HUES64 (cell line): ENCODE results near the gene PEPD.

ENCODE experiments used
- H3K27ac ChIP-seq: 2 replicates; pipeline ENCODE4 v1.7.0; 2013; ENCODE audit warnings: low read depth, low read length, inconsistent platforms
- H3K27me3 ChIP-seq: 2 replicates; pipeline ENCODE4 v1.6.1; 2013; ENCODE audit warnings: mild to moderate bottlenecking, low read length; ENCODE audit not compliant: insufficient read depth
- H3K36me3 ChIP-seq: 2 replicates; pipeline ENCODE4 v1.6.1; 2013; ENCODE audit warnings: mild to moderate bottlenecking, low read length; ENCODE audit not compliant: insufficient read depth
- H3K4me1 ChIP-seq: 2 replicates; pipeline ENCODE4 v1.6.1; 2013; ENCODE audit warnings: mild to moderate bottlenecking, low read length, moderate library complexity; ENCODE audit not compliant: insufficient read depth
- H3K4me3 ChIP-seq: 2 replicates; pipeline ENCODE4 v1.5.1; 2013; ENCODE audit warnings: mild to moderate bottlenecking, low read length, moderate library complexity
- H3K9ac ChIP-seq: 2 replicates; pipeline ENCODE4 v1.6.1; 2013; ENCODE audit warnings: mild to moderate bottlenecking, low read depth, low read length
- H3K9me3 ChIP-seq: 2 replicates; pipeline ENCODE4 v1.6.1; 2013; ENCODE audit warnings: low read depth, low read length; ENCODE audit not compliant: insufficient read depth
- WGBS: fragments of 150-250, 120-280 bp; methylation state at CpG from one replicate; pipeline ENCODE4 v1.1.7; 2013; ENCODE audit warnings: missing lambda C conversion rate; 5-methylcytosine and 5-hydroxymethylcytosine counted together

The PEPD gene

GRCh38 chr19:33472226-33472625 lies 49.4 kb downstream of the PEPD start:
- H3K4me3 ChIP-seq: no peak overlapping the region
- H3K9ac ChIP-seq: no peak overlapping the region
- H3K9me3 ChIP-seq: no peaks in the 10 kb centered on the region
- peaks cover 8% of the 10 kb centered on the region; the same call in 1 of the 2 replicates for H3K36me3 ChIP-seq
- H3K27ac ChIP-seq: no peak overlapping the region
- no peaks in the 10 kb centered on the region for H3K4me1 ChIP-seq
- 96% methylated on average over 4 of the region's 4 CpGs for WGBS
- no peaks in the 10 kb centered on the region for H3K27me3 ChIP-seq

GRCh38 chr19:33471111-33471996 lies 50.2 kb downstream of the PEPD start:
- Histone ChIP-seq H3K4me3 (no peak overlapping the region), H3K9me3 (no peaks in the 10 kb centered on the region), H3K27ac (no peak overlapping the region), H3K27me3 (no peaks in the 10 kb centered on the region), H3K9ac (no peak overlapping the region), H3K4me1 (no peaks in the 10 kb centered on the region), H3K36me3 (0 out of 2 replicates have a peak, but pooled peaks cover 6% of the 10 kb centered on the region)
- WGBS: 90% methylated on average over 13 of the region's 13 CpGs

DNA sequence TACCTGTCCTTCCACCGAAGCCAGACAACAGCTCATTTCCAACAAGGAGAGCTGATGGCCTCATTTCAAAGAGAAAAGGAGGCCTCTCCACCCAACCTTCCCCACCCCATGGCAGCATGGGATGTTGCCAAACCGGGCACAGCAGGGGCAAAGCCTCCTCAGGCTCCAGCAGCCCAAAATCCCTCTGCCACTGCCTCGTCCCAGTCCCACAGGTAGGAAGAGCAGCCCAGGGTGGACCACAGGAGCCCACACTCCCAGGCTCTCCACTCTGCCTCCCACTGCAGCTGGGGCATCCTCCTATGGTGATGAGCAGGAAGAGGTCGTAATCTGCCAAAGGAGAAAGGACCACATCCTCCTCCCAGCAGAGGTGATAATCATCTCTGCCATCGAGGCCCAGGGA lies 50.9 kb downstream of the PEPD start:
- no peak overlapping the region for H3K9ac ChIP-seq
- H3K27ac ChIP-seq: no peak overlapping the region
- no peaks in the 10 kb centered on the region for H3K9me3 ChIP-seq
- no peaks in the 10 kb centered on the region for H3K27me3 ChIP-seq
- no peak overlapping the region for H3K4me3 ChIP-seq
- no peaks in the 10 kb centered on the region for H3K4me1 ChIP-seq
- 93% methylated on average over 5 of the region's 5 CpGs for WGBS
- H3K36me3 ChIP-seq: 0 out of 2 replicates have a peak, but pooled peaks cover 6% of the 10 kb centered on the region

GRCh38 chr19:33470040-33470330 lies 51.6 kb downstream of the PEPD start:
- H3K27ac ChIP-seq: no peak overlapping the region
- no peak overlapping the region for H3K4me3 ChIP-seq
- H3K4me1 ChIP-seq: no peaks in the 10 kb centered on the region
- H3K9me3 ChIP-seq: no peaks in the 10 kb centered on the region
- H3K36me3 ChIP-seq: 0 out of 2 replicates have a peak, but pooled peaks cover 6% of the 10 kb centered on the region
- H3K9ac ChIP-seq: no peak overlapping the region
- WGBS: 94% methylated on average over 7 of the region's 7 CpGs
- H3K27me3 ChIP-seq: no peaks in the 10 kb centered on the region

DNA sequence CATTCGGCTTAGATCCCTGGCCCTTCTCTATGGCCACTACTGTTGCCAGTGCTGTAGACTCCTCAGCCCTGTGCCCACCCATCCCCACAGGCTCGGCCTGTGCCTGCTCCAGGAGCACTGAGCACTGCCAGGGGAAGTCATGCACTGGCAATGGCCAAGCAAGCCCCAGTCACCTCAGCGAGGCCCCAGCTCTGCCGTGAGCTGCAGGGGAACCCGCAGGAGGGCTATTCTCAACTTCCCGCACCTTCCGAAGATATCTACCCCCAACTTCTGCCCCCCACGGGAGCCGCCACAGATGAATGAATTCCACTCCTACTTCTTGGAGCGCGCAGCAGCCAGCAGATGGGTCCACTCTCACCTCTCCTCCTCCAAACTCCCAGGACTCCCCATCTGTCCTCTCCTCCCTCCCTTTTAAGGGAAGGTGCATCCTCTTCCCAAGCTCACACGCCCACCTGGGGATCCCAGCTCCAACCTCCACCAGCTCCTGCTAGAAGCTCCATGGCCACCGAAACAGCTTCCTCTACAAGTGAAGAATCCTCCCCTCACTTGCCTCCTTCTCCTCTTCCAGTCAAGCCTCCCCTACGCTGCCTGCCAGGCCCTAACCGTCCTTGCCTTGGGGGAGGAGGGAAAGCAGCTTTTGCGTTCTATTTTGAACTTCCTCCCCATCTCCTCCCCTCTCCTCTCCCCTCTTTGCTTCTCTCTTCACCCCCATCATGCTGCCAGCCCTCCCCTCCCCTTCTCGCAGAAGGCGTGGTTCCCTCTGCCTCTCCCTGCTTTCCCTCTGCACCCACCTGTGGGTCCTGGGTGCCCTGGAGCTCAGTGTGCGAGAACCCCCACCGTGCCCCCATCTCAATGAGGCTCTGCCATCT lies 52.2 kb downstream of the PEPD start:
- H3K4me3 ChIP-seq: no peak overlapping the region
- 92% methylated on average over 20 of the region's 20 CpGs for WGBS
- no peak overlapping the region for H3K9ac ChIP-seq
- H3K27ac ChIP-seq: no peak overlapping the region
- H3K4me1 ChIP-seq: no peaks in the 10 kb centered on the region
- H3K27me3 ChIP-seq: no peaks in the 10 kb centered on the region
- no peaks in the 10 kb centered on the region for H3K9me3 ChIP-seq
- H3K36me3 ChIP-seq: 0 out of 2 replicates have a peak, but pooled peaks cover 3% of the 10 kb centered on the region

- Histone ChIP-seq H3K9ac (no peak overlapping the region), H3K4me1 (no peaks in the 10 kb centered on the region), H3K27ac (no peak overlapping the region), H3K27me3 (no peaks in the 10 kb centered on the region), H3K4me3 (no peak overlapping the region), H3K9me3 (no peaks in the 10 kb centered on the region), H3K36me3 (no peaks in the 10 kb centered on the region)
- 93% methylated on average over 31 of the region's 31 CpGs for WGBS
These were observed 53.0 kb downstream of the PEPD start for GRCh38 chr19:33468361-33469170.

DNA sequence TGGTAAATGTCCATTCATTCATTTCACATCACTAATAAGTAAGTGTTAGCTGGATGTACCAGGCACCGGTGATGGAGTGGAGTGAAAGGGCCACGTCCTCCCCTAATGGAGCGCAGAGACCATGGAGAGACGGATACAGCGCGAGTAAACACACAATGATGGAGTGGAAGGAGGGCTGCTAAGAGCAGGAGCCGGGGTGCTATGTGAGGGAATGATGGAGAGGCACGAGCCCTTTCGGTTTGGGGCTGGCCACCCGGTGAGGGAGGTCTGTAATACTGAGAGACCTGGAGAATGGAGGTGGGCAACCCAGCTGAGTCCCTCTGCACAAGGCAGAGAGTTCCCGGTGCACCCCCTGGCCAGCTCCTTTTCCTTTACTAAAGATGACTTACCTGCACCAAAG lies 53.7 kb downstream of the PEPD start:
- Histone ChIP-seq H3K9ac (no peak overlapping the region), H3K27me3 (no peaks in the 10 kb centered on the region), H3K27ac (no peak overlapping the region), H3K4me3 (no peak overlapping the region), H3K9me3 (no peaks in the 10 kb centered on the region), H3K4me1 (no peaks in the 10 kb centered on the region), H3K36me3 (peaks cover 4% of the 10 kb centered on the region; the same call in 1 of the 2 replicates)
- WGBS: 97% methylated on average over 11 of the region's 11 CpGs

DNA sequence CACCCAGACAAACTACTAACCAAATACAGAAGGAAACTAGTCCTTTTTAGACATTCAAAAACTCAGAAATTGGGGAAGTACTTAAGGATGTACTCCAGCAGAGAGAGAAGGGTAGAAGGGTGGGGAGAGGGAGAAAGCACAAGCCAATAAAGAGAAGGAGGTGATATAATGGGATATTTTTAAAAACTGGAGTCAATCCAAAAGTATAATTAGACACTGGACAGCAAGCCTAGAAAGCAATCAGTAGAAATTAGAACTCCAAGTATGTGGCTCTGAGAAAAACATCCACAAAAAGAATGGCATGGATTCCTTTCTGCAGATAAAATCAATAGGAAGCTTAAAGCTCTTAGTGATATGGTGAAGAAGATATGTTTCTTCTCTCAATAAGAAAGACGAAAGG lies 55.8 kb downstream of the PEPD start:
- H3K9ac ChIP-seq: no peak overlapping the region
- H3K9me3 ChIP-seq: no peaks in the 10 kb centered on the region
- no peak overlapping the region for H3K27ac ChIP-seq
- peaks cover 8% of the 10 kb centered on the region; the same call in 1 of the 2 replicates for H3K36me3 ChIP-seq
- WGBS: no CpG with 5 or more reads among the region's 1 CpG
- no peak overlapping the region for H3K4me3 ChIP-seq
- H3K27me3 ChIP-seq: no peaks in the 10 kb centered on the region
- H3K4me1 ChIP-seq: no peaks in the 10 kb centered on the region

GRCh38 chr19:33465371-33465770 lies 56.2 kb downstream of the PEPD start:
- no peaks in the 10 kb centered on the region for H3K9me3 ChIP-seq
- no peak overlapping the region for H3K4me3 ChIP-seq
- H3K36me3 ChIP-seq: peaks cover 8% of the 10 kb centered on the region; the same call in 1 of the 2 replicates
- no peaks in the 10 kb centered on the region for H3K4me1 ChIP-seq
- H3K9ac ChIP-seq: no peak overlapping the region
- no peak overlapping the region for H3K27ac ChIP-seq
- H3K27me3 ChIP-seq: no peaks in the 10 kb centered on the region
- 95% methylated on average over 9 of the region's 9 CpGs for WGBS

DNA sequence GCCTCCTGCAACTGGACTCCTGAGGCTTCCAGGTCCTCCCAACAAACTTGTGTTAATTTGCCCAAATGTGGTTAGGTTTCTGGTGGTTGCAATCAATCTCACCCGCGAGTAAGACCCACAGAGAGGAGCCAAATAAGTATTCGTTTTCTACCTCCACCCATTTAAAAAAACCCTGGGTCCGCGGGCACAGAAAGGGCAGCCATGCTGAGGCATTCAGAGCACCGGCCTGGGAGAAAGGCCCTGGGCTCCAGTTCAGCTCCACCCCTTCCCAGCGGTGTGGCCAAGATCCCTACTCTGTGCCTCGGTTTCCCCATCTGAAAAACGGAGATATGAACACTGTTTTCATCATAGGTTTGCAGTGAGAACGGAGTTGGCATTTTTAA lies 56.9 kb downstream of the PEPD start:
- 94% methylated on average over 10 of the region's 10 CpGs for WGBS
- H3K9me3 ChIP-seq: no peaks in the 10 kb centered on the region
- H3K27ac ChIP-seq: no peak overlapping the region
- no peak overlapping the region for H3K4me3 ChIP-seq
- no peaks in the 10 kb centered on the region for H3K4me1 ChIP-seq
- no peak overlapping the region for H3K9ac ChIP-seq
- peaks cover 8% of the 10 kb centered on the region; the same call in 1 of the 2 replicates for H3K36me3 ChIP-seq
- H3K27me3 ChIP-seq: no peaks in the 10 kb centered on the region
